Measurements from ENCODE around the gene OIT3. TPM values are rescaled to one million over a fixed set of nuclear protein-coding genes. Genes with fewer than 3 reads are reported as not detected.

Gene OIT3
- total and polyA plus RNA-seq, 2 of the 8 experiments (the other 6 are each of a cell fraction or from before 2014, with no cell fraction given): not detected

GRCh38 chr10:72875250-72876055, 18.1 kb upstream of the OIT3 start:
- Histone ChIP-seq H2BK12ac (ENCODE audit: low read depth, low read length) (no peak overlapping the region), H3K4me2 (ENCODE audit: insufficient read depth in 1 of 2, low read depth in 2 of 2, low read length in 2 of 2) (no peak overlapping the region), H3K4me3 (ENCODE audit: extremely low read depth in 1 of 4, insufficient read depth in 2 of 4, low read depth in 3 of 4, low read length in 4 of 4) (no peak overlapping the region), H3K36me3 (ENCODE audit: control insufficient read depth in 2 of 4, insufficient read depth in 4 of 4, low read length in 3 of 4) (peaks cover 0 to 25% (median 2%) of the 10 kb centered on the region in 4 experiments; a peak in 4 of 8 replicates), H3K4me1 (replicated peaks in 1 of 4; ENCODE audit: control insufficient read depth in 3 of 4, insufficient read depth in 4 of 4, low read length in 3 of 4) (no peaks in the 10 kb centered on the region), H3K79me1 (ENCODE audit: low read depth, low read length) (no peaks in the 10 kb centered on the region), H3K56ac (replicated peaks; ENCODE audit: insufficient read length, low read depth, low read length) (no peak overlapping the region), H2BK5ac (ENCODE audit: low read depth, low read length) (no peak overlapping the region), H3K23me2 (ENCODE audit: low read depth, low read length) (no peaks in the 10 kb centered on the region), H2AK5ac (ENCODE audit: low read depth, low read length) (no peak overlapping the region), H3K9me3 (ENCODE audit: insufficient read depth in 2 of 2, low read depth in 1 of 2, low read length in 1 of 2) (no peaks in the 10 kb centered on the region), H3K4ac (replicated peaks; ENCODE audit: insufficient read length, low read depth, low read length) (no peak overlapping the region), H2BK120ac (replicated peaks; ENCODE audit: low read depth, low read length) (no peak overlapping the region), H3K9ac (replicated peaks in 1 of 4; ENCODE audit: extremely low read depth in 1 of 4, low read depth in 3 of 4, low read length in 3 of 4) (no peak overlapping the region), H3K23ac (ENCODE audit: insufficient read length) (no peak overlapping the region), H3K27ac (ENCODE audit: low read depth, low read length) (no peak overlapping the region), H3K79me2 (ENCODE audit: control insufficient read depth in 1 of 2, insufficient read depth in 2 of 2, low read length in 2 of 2) (no peaks in the 10 kb centered on the region), H4K5ac (ENCODE audit: insufficient read length, low read depth, low read length) (no peak overlapping the region), H2AFZ (ENCODE audit: low read length) (no peak overlapping the region), H2BK20ac (ENCODE audit: low read length) (no peak overlapping the region), H3K27me3 (replicated peaks in 1 of 4; ENCODE audit: control insufficient read depth in 3 of 4, extremely low read depth in 1 of 4, insufficient read depth in 3 of 4, low read length in 3 of 4) (no peaks in the 10 kb centered on the region), H3K14ac (ENCODE audit: insufficient read length) (no peak overlapping the region), H2BK15ac (ENCODE audit: low read length) (no peak overlapping the region), H4K91ac (replicated peaks; ENCODE audit: insufficient read length, low read length) (no peak overlapping the region), H4K20me1 (replicated peaks in 1 of 2; ENCODE audit: control insufficient read depth in 1 of 2, insufficient read depth in 2 of 2, low read length in 2 of 2) (no peaks in the 10 kb centered on the region), H4K8ac (ENCODE audit: extremely low read depth, insufficient read depth, low read length) (no peak overlapping the region), H3K18ac (ENCODE audit: extremely low read depth, low read length) (no peak overlapping the region)
- ChIA-PET CTCF (ENCODE audit: partially characterized antibody) (interaction anchor here (0.6 to 1.6 kb wide), 12 partner anchors 10 to 511 kb away, joined by 3 to 12 read pairs (median 4); no protein-coding TSS in a partner anchor), POLR2A (ENCODE audit: partially characterized antibody) (no interaction called here)
- 92% methylated on average over 3 of the region's 3 CpGs; no CpG with 5 or more reads in 1 of the 2 experiments for WGBS, 2 experiments (ENCODE audit: extremely low coverage in 1 of 2, insufficient coverage in 1 of 2, insufficient read length in 1 of 2, insufficient replicate concordance in 2 of 2, low coverage in 1 of 2, low lambda C conversion rate in 2 of 2, missing lambda C conversion rate in 1 of 2)
- DNase-seq (ENCODE audit: low read depth in 1 of 2, low spot score in 2 of 2): no peak
- FAIRE-seq: no peak
- TF ChIP-seq RBBP5 (IDR thresholded peaks at IDR 0.05; ENCODE audit: borderline replicate concordance, low read depth, low read length) (no peak), CTCF (IDR thresholded peaks at IDR 0.05; ENCODE audit: control extremely low read depth in 1 of 3, insufficient read depth in 1 of 3, low read depth in 1 of 3, low read length in 3 of 3) (peak in 2 of 3 experiments; percentile 25 to 52; a peak in 2 of 4 replicates)

Measured in H1 (cell line).